ENCODE data around the gene CETN3.
A peak's percentile ranks its signal among the peaks of the same experiment; 100 is the strongest.
"Not testable (repeated sequence)": the region's sequence is repeated elsewhere in the genome, so short reads cannot be mapped to it uniquely, and the experiment has no call there.

Gene CETN3

GRCh38 chr5:90386099-90386710 is 23.4 kb downstream of the CETN3 start:
- Histone ChIP-seq H3K27ac (no peak overlapping the region), H3K4me3 (no peak overlapping the region)
- peak; percentile 36 for TF ChIP-seq CTCF (IDR thresholded peaks at IDR 0.05)
- no peak for DNase-seq (ENCODE audit: low spot score)

GRCh38 chr5:90384389-90384788 is 25.2 kb downstream of the CETN3 start:
- Histone ChIP-seq H3K27ac (no peak overlapping the region), H3K4me3 (no peak overlapping the region)
- no peak for DNase-seq (ENCODE audit: low spot score)
- TF ChIP-seq CTCF (IDR thresholded peaks at IDR 0.05) = no peak

- Histone ChIP-seq H3K27ac (no peak overlapping the region), H3K4me3 (no peak overlapping the region)
- DNase-seq (ENCODE audit: low spot score) = no peak
- no peak for TF ChIP-seq CTCF (IDR thresholded peaks at IDR 0.05)
Measured at GRCh38 chr5:90383903-90384302, 25.7 kb downstream of the CETN3 start.

- DNase-seq (ENCODE audit: low spot score) = no peak
- no peak for TF ChIP-seq CTCF (IDR thresholded peaks at IDR 0.05)
- no peak overlapping the region for H3K4me3 ChIP-seq
- no peak overlapping the region for H3K27ac ChIP-seq
Measured at GRCh38 chr5:90381213-90381929, 28.2 kb downstream of the CETN3 start.

- TF ChIP-seq CTCF (IDR thresholded peaks at IDR 0.05) = no peak
Measured at GRCh38 chr5:90379652-90380051, 29.9 kb downstream of the CETN3 start.

GRCh38 chr5:90378752-90379151 is 30.8 kb downstream of the CETN3 start:
- DNase-seq (ENCODE audit: low spot score) = no peak
- TF ChIP-seq CTCF (IDR thresholded peaks at IDR 0.05) = no peak
- Histone ChIP-seq H3K4me3 (no peak overlapping the region), H3K27ac (no peak overlapping the region)

More at GRCh38 chr5:90379652-90380051, 29.9 kb downstream of the CETN3 start:
- no peak overlapping the region for H3K27ac ChIP-seq
- H3K4me3 ChIP-seq = no peak overlapping the region
- no peak for DNase-seq (ENCODE audit: low spot score)

GRCh38 chr5:90371269-90371668 is 38.3 kb downstream of the CETN3 start:
- H3K4me3 ChIP-seq; DNase-seq (ENCODE audit: low spot score); H3K27ac ChIP-seq: not testable (repeated sequence)

All from coronary artery (tissue), 2 donors.